ENCODE data around the gene PLAC9.
A peak's percentile ranks its signal among the peaks of the same experiment; 100 is the strongest.

The PLAC9 gene

DNA sequence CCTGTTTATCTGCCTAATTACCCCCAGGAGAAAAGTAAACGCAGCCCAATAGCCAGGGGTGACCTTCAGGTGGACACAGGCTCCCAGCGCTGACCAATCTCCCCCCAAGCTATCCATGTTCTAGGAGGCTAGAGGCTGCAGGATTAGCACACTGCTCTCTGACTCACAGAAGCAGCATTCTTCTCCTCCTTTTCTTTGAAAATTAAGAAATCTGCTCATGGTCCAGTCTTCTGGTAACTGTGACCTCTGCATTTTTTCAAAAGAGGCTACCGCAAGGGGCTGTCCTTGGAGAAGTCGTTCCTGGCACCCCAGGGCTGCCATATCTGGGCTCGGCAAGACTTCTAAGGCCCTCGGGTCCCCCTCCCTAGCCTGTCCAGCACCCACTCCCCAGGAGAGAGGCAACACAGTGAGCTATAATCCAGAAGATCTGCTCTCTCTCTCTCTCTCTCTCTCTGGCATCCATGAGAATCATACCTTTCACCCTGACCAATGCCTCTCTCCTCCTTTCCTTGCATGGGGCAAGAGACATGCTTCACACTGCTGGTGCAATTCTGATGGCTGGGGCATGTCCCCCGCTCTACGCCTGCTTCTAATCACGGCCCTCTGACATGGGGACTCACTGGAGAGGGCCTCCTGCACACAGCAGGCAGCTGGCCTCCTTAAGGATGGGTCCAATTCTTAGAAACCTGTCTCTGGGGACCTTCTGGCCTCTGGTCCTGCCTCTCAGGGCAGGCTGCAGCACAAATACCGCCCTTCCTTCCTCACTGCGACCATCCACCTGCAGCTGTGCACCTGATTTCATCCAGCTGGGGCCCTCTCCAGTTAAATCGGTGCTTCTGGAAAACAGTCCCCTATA lies 45.5 kb downstream of the PLAC9 start:
- TF ChIP-seq Cebpa-rat (IDR thresholded peaks at IDR 0.05), result no peak
- Histone ChIP-seq H3K27ac (no peak overlapping the region), H3K4me3 (no peak overlapping the region), H3K4me1 (peaks cover 27 to 42% (median 35%) of the 10 kb centered on the region in 10 experiments), H3K9me3 (replicated peaks in 1 of 11) (no peaks in the 10 kb centered on the region), H3K4me2 (peak overlapping the region in 7 of 11 experiments; percentile 15 to 64 (median 45); a peak in 13 of 22 replicates), H4K20me1 (peaks cover 56 to 100% (median 82%) of the 10 kb centered on the region in 11 experiments; a peak in 21 of 22 replicates), H3K27me3 (no peaks in the 10 kb centered on the region), H3K9ac (0 out of 22 replicates have a peak overlapping the region, but pooled peaks of 3 of the 11 experiments have one; percentile 8 to 26 (median 16)), H3K36me3 (peaks cover 6 to 95% (median 26%) of the 10 kb centered on the region in 11 experiments; a peak in 21 of 22 replicates)

DNA sequence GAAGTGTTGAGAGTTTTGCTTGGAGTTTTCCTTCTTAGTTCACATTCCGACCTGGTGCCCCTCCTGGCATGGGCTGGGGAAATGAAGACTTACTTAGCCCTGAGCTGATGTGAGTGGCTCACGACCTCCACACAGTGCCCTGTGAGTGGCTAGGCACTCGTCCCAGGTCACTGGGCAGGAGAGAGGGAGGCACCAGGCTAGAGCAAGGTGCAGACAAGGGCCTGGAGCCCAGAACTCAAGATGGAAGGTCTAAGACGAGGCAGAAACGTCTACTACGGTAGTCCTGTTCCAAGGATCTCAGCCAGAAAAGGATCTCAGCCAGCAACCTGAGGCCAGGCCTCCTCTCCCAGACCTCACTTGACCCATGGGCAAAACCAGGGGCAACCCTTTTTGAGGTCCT lies 50.5 kb downstream of the PLAC9 start:
- Histone ChIP-seq H3K4me2 (peak overlapping the region in 5 of 11 experiments; percentile 3 to 42 (median 27); a peak in 4 of 22 replicates), H3K4me3 (no peak overlapping the region), H3K27ac (no peak overlapping the region; a peak in 1 of 22 replicates), H4K20me1 (peaks cover 58 to 100% (median 80%) of the 10 kb centered on the region in 11 experiments; a peak in 20 of 22 replicates), H3K9ac (no peak overlapping the region), H3K36me3 (peaks cover 6 to 68% (median 35%) of the 10 kb centered on the region in 11 experiments), H3K27me3 (no peaks in the 10 kb centered on the region), H3K9me3 (replicated peaks in 1 of 11) (no peaks in the 10 kb centered on the region), H3K4me1 (peaks cover 56 to 71% (median 63%) of the 10 kb centered on the region in 10 experiments)
- TF ChIP-seq Cebpa-rat (IDR thresholded peaks at IDR 0.05), result no peak

- Histone ChIP-seq H3K4me1 (peaks cover 56 to 71% (median 63%) of the 10 kb centered on the region in 10 experiments), H4K20me1 (peaks cover 53 to 99% (median 78%) of the 10 kb centered on the region in 11 experiments; a peak in 20 of 22 replicates), H3K36me3 (peaks cover 6 to 64% (median 35%) of the 10 kb centered on the region in 11 experiments), H3K27ac (peak overlapping the region in 1 of 11 experiments; percentile 8; a peak in 1 of 22 replicates), H3K4me3 (no peak overlapping the region), H3K27me3 (no peaks in the 10 kb centered on the region), H3K4me2 (peak overlapping the region in 7 of 11 experiments; percentile 3 to 42 (median 27); a peak in 9 of 22 replicates), H3K9ac (no peak overlapping the region), H3K9me3 (replicated peaks in 1 of 11) (no peaks in the 10 kb centered on the region)
- TF ChIP-seq Cebpa-rat (IDR thresholded peaks at IDR 0.05), result no peak
Measured at GRCh38 chr10:80183436-80183835, 50.9 kb downstream of the PLAC9 start.

DNA sequence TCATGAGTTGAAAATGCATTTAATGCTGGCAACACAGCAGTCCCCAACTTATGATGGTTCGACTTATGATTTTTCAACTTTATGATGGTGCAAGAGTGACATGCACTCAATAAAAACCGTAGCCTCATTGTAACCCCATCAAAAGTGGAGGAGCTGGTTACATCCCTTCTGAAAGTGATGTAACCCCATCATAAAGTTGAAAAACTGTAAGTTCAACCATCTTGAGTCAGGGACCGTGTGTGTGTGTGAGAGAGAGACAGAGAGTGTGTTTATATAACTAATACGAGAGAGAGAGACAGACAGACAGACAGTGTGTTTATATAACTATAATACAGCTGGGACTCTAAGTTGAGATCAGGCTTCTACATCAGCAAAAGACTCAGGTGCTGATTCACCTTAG lies 51.8 kb downstream of the PLAC9 start:
- TF ChIP-seq Cebpa-rat (IDR thresholded peaks at IDR 0.05), result no peak
- Histone ChIP-seq H3K27me3 (no peaks in the 10 kb centered on the region), H3K9me3 (replicated peaks in 1 of 11) (no peaks in the 10 kb centered on the region), H3K27ac (peak overlapping the region in 1 of 11 experiments; percentile 75; a peak in 1 of 22 replicates), H4K20me1 (peaks cover 49 to 99% (median 74%) of the 10 kb centered on the region in 11 experiments; a peak in 20 of 22 replicates), H3K4me3 (no peak overlapping the region), H3K4me1 (peaks cover 59 to 71% (median 63%) of the 10 kb centered on the region in 10 experiments), H3K4me2 (peak overlapping the region in 2 of 11 experiments; percentile 86 to 89; a peak in 1 of 22 replicates), H3K9ac (no peak overlapping the region), H3K36me3 (peaks cover 6 to 55% (median 33%) of the 10 kb centered on the region in 11 experiments)

GRCh38 chr10:80185578-80186299 lies 53.2 kb downstream of the PLAC9 start:
- H3K4me3 ChIP-seq, result no peak overlapping the region
- no peaks in the 10 kb centered on the region for H3K27me3 ChIP-seq
- peak overlapping the region in 1 of 11 experiments; percentile 11; a peak in 1 of 22 replicates for H3K9ac ChIP-seq
- H3K36me3 ChIP-seq, result peaks cover 0 to 41% (median 21%) of the 10 kb centered on the region in 11 experiments; a peak in 19 of 22 replicates
- peaks cover 64 to 77% (median 69%) of the 10 kb centered on the region in 10 experiments for H3K4me1 ChIP-seq
- H4K20me1 ChIP-seq, result peaks cover 40 to 96% (median 60%) of the 10 kb centered on the region in 11 experiments; a peak in 19 of 22 replicates
- H3K27ac ChIP-seq, result peak overlapping the region in 10 of 11 experiments; percentile 15 to 82 (median 70); a peak in 15 of 22 replicates
- TF ChIP-seq Cebpa-rat (IDR thresholded peaks at IDR 0.05), result no peak
- no peaks in the 10 kb centered on the region for H3K9me3 ChIP-seq (replicated peaks in 1 of 11)
- peak overlapping the region; percentile 80 to 95 (median 89) for H3K4me2 ChIP-seq

GRCh38 chr10:80186364-80187012 lies 54.0 kb downstream of the PLAC9 start:
- Histone ChIP-seq H3K9me3 (replicated peaks in 1 of 11) (no peaks in the 10 kb centered on the region), H3K27ac (peak overlapping the region; percentile 63 to 85 (median 70); a peak in 21 of 22 replicates), H4K20me1 (peaks cover 34 to 95% (median 61%) of the 10 kb centered on the region in 11 experiments; a peak in 19 of 22 replicates), H3K9ac (peak overlapping the region in 8 of 11 experiments; percentile 25 to 73 (median 64); a peak in 13 of 22 replicates), H3K4me3 (peak overlapping the region in 1 of 10 experiments; percentile 25; a peak in 1 of 20 replicates), H3K27me3 (no peaks in the 10 kb centered on the region), H3K36me3 (peaks cover 0 to 33% (median 19%) of the 10 kb centered on the region in 11 experiments; a peak in 18 of 22 replicates), H3K4me1 (peaks cover 72 to 84% (median 77%) of the 10 kb centered on the region in 10 experiments), H3K4me2 (peak overlapping the region; percentile 80 to 95 (median 89))
- TF ChIP-seq Cebpa-rat (IDR thresholded peaks at IDR 0.05), result no peak

GRCh38 chr10:80187060-80187459 lies 54.5 kb downstream of the PLAC9 start:
- H4K20me1 ChIP-seq, result peaks cover 34 to 95% (median 66%) of the 10 kb centered on the region in 11 experiments; a peak in 19 of 22 replicates
- H3K4me3 ChIP-seq, result peak overlapping the region in 8 of 10 experiments; percentile 11 to 49 (median 24); a peak in 9 of 20 replicates
- peak overlapping the region in 10 of 11 experiments; percentile 25 to 73 (median 62); a peak in 16 of 22 replicates for H3K9ac ChIP-seq

More at GRCh38 chr10:80187060-80187459, 54.5 kb downstream of the PLAC9 start:
- H3K9me3 ChIP-seq (replicated peaks in 1 of 11), result peaks cover 0 to 4% (median 0%) of the 10 kb centered on the region in 11 experiments; a peak in 2 of 22 replicates
- H3K27me3 ChIP-seq, result no peaks in the 10 kb centered on the region
- peak overlapping the region; percentile 80 to 95 (median 89) for H3K4me2 ChIP-seq
- H3K4me1 ChIP-seq, result peaks cover 78 to 90% (median 82%) of the 10 kb centered on the region in 10 experiments
- no peak for TF ChIP-seq Cebpa-rat (IDR thresholded peaks at IDR 0.05)
- peak overlapping the region; percentile 63 to 85 (median 70); a peak in 21 of 22 replicates for H3K27ac ChIP-seq
- H3K36me3 ChIP-seq, result peaks cover 0 to 28% (median 17%) of the 10 kb centered on the region in 11 experiments; a peak in 16 of 22 replicates

Data from BLaER1 treated with 17β-estradiol and CSF1 and Interleukin-3, amounts not matched to agents 10 nM and 100 nM (cell line).